GM19035 (cell line): ENCODE results near the gene SPTLC1.
"Not testable (repeated sequence)": the region's sequence is repeated elsewhere in the genome, so short reads cannot be mapped to it uniquely, and the experiment has no call there.

Experiments used
- ATAC-seq: cut with Tn5 transposase; IDR thresholded peaks from one replicate; pipeline ENCODE4 v1.9.1; 2021; ENCODE audit not compliant: unreplicated experiment

The SPTLC1 gene

GRCh38 chr9:92115071-92115858, at the start of gene SPTLC1:
Gene SPTLC1, minus strand, starts transcription at chr9:92115413. Its CDS starts 43 bp downstream, at chr9:92115370.
- ATAC-seq = peak; percentile 98

- ATAC-seq = no peak
Observed at GRCh38 chr9:92164975-92165374, 49.8 kb upstream of the SPTLC1 start.

GRCh38 chr9:92164490-92164889, 49.3 kb upstream of the SPTLC1 start:
- no peak for ATAC-seq

- no peak for ATAC-seq
Observed at GRCh38 chr9:92163276-92163675, 48.1 kb upstream of the SPTLC1 start.

- no peak for ATAC-seq
Observed at GRCh38 chr9:92160786-92161185, 45.6 kb upstream of the SPTLC1 start.

GRCh38 chr9:92159058-92159457, 43.8 kb upstream of the SPTLC1 start:
- ATAC-seq = no peak

GRCh38 chr9:92158097-92158601, 42.9 kb upstream of the SPTLC1 start:
- ATAC-seq = no peak

GRCh38 chr9:92155736-92156135, 40.5 kb upstream of the SPTLC1 start:
- not testable (repeated sequence) for ATAC-seq

GRCh38 chr9:92155221-92155620, 40.0 kb upstream of the SPTLC1 start:
- no peak for ATAC-seq

GRCh38 chr9:92153466-92154415, 38.5 kb upstream of the SPTLC1 start:
- ATAC-seq = not testable (repeated sequence)

- ATAC-seq = no peak
Observed at GRCh38 chr9:92151691-92152393, 36.6 kb upstream of the SPTLC1 start.

GRCh38 chr9:92150501-92151470, 35.6 kb upstream of the SPTLC1 start:
- not testable (repeated sequence) for ATAC-seq

- no peak for ATAC-seq
Observed at GRCh38 chr9:92147852-92148180, 32.6 kb upstream of the SPTLC1 start.

- peak; percentile 81 for ATAC-seq
Observed at GRCh38 chr9:92147030-92147851, 32.0 kb upstream of the SPTLC1 start.

GRCh38 chr9:92146610-92147009, 31.4 kb upstream of the SPTLC1 start:
- ATAC-seq = no peak

- not testable (repeated sequence) for ATAC-seq
Observed at GRCh38 chr9:92145784-92146183, 30.6 kb upstream of the SPTLC1 start.

- no peak for ATAC-seq
Observed at GRCh38 chr9:92142329-92142728, 27.1 kb upstream of the SPTLC1 start.

GRCh38 chr9:92141144-92142129, 26.2 kb upstream of the SPTLC1 start:
- ATAC-seq = no peak
